Measurements from ENCODE around the gene CAV1.

DNA sequence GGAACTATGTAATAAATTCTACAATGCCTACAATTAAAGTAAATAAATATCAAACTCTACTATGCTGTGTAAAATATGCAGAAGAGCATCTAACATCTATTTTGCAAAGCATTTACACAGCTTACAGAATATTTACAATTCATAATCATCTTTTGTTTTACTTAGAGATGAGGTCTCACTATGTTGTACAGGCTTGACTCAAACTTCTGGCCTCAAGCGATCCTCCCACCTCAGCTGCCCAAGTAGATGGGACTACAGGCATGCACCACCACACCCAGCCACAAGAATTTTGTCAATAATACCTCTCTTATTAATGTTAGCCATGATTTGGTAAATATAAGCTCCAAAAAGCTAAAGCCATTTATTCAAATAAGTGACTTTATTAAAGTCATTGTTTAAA, 47.2 kb upstream of the CAV1 start:
- TF ChIP-seq, protein P1, sequence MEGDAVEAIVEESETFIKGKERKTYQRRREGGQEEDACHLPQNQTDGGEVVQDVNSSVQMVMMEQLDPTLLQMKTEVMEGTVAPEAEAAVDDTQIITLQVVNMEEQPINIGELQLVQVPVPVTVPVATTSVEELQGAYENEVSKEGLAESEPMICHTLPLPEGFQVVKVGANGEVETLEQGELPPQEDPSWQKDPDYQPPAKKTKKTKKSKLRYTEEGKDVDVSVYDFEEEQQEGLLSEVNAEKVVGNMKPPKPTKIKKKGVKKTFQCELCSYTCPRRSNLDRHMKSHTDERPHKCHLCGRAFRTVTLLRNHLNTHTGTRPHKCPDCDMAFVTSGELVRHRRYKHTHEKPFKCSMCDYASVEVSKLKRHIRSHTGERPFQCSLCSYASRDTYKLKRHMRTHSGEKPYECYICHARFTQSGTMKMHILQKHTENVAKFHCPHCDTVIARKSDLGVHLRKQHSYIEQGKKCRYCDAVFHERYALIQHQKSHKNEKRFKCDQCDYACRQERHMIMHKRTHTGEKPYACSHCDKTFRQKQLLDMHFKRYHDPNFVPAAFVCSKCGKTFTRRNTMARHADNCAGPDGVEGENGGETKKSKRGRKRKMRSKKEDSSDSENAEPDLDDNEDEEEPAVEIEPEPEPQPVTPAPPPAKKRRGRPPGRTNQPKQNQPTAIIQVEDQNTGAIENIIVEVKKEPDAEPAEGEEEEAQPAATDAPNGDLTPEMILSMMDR (conservative IDR thresholded peaks at IDR 0.05 in 1 of 2, IDR thresholded peaks at IDR 0.05 in 1 of 2; ENCODE audit: extremely low read depth in 1 of 2, insufficient read depth in 1 of 2, low read depth in 1 of 2, low read length in 2 of 2) = no peak
- TF ChIP-seq EZH2 (IDR thresholded peaks at IDR 0.05; ENCODE audit: borderline replicate concordance, low read length) = no peak
